LHCN-M2 (cell line): ENCODE data around the gene NID1. TPM values are rescaled to one million over a fixed set of nuclear protein-coding genes. Genes with fewer than 3 reads are reported as not detected.
A peak's percentile ranks its signal among the peaks of the same experiment; 100 is the strongest.
"Not testable (repeated sequence)": the region's sequence is repeated elsewhere in the genome, so short reads cannot be mapped to it uniquely, and the experiment has no call there.

Experiments used
- DNase-seq: peaks from one replicate; pipeline ENCODE4 v3.0.0-alpha.2; 2012; ENCODE audit warnings: low read depth
- total RNA-seq: library from RNA; depleted of rRNA; stranded (reverse); fragments of >200 nt; gene quantifications from 2 replicates; pipeline ENCODE4 v1.2.3, GENCODE V29; 2014

NID1 gene
- total RNA-seq, 1 experiment from 2014 or later = 19.9 TPM

- peak; percentile 67 for DNase-seq
These were observed 32.0 kb upstream of the NID1 start for GRCh38 chr1:236096660-236097482.

- no peak for DNase-seq
These were observed 31.0 kb upstream of the NID1 start for GRCh38 chr1:236095705-236096520.

DNA sequence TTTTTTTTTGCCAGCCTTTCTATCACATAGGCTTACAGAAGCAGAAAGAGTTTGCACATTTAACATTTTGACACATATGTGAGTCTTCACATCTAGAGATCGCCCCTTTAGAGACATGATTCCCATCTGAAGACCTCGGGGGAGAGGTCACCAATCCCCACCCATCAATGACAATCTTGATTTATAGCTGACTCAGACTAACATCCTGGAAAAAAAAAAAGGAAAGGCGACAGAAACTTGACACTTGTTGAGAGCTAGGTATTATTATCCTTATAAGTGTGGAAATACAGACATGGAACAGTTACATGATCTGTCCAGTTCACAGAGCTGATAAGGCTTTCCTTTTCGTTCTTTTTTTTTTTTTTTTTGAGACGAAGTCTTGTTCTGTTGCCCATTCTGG, 28.0 kb upstream of the NID1 start:
- DNase-seq = no peak

- no peak for DNase-seq
These were observed 27.0 kb upstream of the NID1 start for GRCh38 chr1:236091933-236092318.

- no peak for DNase-seq
These were observed 25.9 kb upstream of the NID1 start for GRCh38 chr1:236090741-236091147.

GRCh38 chr1:236089046-236089773, 24.3 kb upstream of the NID1 start:
- peak; percentile 44 for DNase-seq

GRCh38 chr1:236086537-236086936, 21.6 kb upstream of the NID1 start:
- no peak for DNase-seq

DNA sequence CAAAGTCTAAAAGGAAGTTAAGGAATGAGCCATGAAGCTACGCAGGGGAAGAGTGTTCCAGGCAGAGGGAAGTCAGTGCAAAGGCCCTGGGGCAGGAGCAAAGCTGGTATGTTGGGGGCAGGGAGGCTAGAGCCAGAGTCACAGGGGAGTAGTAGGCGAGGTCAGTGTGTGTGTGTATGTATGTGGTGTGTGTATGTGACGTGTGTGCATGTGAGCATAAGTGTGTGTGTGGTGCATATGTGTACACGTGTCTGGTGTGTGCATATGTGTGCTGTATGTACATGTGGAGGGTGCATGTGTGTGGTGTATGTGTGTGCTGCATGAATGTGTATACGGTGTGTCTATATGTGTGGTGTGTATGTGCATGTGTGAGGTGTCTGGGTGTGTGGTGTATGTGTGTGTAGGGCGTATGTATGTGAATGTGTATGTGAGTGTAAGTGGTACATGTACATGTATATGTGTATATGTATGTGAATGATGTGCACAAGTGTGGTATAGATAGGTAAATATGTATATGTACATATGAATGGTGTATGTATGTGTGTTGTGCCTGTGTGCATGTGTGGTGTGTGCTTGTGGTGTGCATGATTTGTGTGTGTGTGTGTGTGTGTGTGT, 20.8 kb upstream of the NID1 start:
- no peak for DNase-seq

- DNase-seq = no peak
These were observed 19.5 kb upstream of the NID1 start for GRCh38 chr1:236084386-236084730.

DNA sequence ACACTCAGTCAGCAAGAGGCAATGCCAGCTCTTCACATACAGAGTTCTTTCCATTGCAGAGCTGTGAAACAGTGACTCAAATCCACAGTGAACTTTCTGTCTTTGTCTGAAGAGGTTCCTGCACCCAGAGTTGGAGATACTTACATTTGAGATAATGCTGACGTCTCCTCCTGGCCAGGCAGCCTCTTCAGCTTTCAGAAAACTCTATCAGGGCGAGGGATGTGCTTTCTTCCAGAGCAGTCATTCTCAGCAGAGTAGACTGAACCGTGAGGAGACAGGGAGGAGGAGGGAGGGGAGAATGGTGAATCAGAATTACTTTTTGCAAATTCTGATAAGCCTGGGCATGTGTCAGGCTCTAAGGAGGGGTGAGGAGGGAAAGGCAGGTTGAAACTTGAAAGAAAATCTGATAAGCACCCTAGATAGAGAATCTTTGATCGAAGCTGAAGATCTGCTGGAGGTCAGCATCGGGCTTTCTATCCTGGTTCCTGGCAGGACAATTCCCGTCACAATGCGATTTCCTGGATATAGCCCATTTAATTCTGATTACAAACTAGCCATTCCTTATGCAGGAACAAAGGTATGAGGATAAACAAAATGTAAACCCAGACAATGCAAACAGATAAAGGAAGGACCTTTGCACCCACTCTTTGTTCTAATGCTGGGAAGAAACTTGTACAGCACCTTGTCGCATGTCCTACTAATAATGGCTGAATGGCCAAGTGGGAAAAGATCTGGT, 18.9 kb upstream of the NID1 start:
- DNase-seq = no peak

GRCh38 chr1:236082526-236082925, 17.6 kb upstream of the NID1 start:
- DNase-seq = no peak

GRCh38 chr1:236081546-236082227, 16.8 kb upstream of the NID1 start:
- no peak for DNase-seq

DNA sequence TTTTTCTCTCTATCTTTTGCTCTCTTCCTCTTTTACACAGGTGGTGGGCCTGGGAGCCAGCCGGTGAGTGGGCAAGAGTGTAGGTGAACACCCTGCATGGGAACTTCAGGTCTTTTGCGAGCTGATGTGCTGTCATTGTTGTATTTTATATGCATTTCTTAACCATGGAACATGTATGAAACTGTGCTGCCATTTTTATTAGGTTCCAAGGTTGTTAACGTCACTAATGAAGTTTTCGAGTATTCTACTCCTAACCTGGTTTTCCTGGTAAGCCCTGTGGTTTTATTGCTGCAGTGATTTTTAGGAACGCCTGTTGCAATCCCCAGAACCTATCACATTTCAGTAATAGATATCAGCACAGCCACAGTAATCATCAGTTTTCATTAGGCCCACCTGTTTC, 14.8 kb upstream of the NID1 start:
- no peak for DNase-seq

GRCh38 chr1:236078993-236079392, 14.1 kb upstream of the NID1 start:
- DNase-seq = no peak

DNA sequence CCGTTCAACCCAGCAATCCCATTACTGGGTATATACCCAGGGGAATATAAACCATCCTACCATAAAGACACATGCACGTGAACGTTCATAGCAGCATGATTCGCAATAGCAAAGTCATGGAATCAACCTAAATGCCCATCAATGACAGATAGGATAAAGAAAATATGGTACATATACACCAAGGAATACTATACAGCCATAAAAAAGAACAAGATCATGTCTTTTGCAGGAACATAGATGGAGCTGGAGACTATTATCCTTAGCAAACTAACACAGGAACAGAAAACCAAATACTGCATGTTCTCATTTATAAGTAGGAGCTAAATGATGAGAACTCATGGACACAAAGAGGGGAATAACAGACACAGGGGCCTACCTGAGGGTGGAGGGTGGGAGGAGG, 13.2 kb upstream of the NID1 start:
- not testable (repeated sequence) for DNase-seq

GRCh38 chr1:236075848-236076247, 11.0 kb upstream of the NID1 start:
- DNase-seq = no peak

GRCh38 chr1:236073307-236073897, 8.5 kb upstream of the NID1 start:
- DNase-seq = no peak

- no peak for DNase-seq
These were observed 7.1 kb upstream of the NID1 start for GRCh38 chr1:236072001-236072400.

DNA sequence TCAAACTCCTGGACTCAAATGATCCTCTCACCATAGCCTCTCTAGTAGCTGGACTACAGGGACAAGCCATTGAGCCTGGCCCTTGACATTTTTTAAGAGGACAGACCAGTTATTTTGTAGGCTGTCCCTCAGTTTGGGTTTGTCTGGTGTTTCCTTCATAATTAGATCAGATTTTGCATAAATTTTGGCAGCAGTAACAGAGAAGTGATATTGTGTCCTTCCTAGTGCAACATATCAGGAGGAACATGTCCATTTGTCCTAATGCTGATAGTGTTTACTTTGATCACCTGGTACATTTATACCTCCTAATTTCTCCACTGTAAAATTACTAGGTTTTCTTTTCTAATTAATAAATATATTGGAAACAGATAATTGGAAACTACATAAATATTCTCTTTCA, 5.9 kb upstream of the NID1 start:
- no peak for DNase-seq

GRCh38 chr1:236069796-236070195, 4.9 kb upstream of the NID1 start:
- no peak for DNase-seq
